GM12865 (cell line): ENCODE results near the gene PCDHGB4.
A peak's percentile ranks its signal among the peaks of the same experiment; 100 is the strongest.
"Not testable (repeated sequence)": the region's sequence is repeated elsewhere in the genome, so short reads cannot be mapped to it uniquely, and the experiment has no call there.

ENCODE experiments used
- DNase-seq: peaks from one replicate; pipeline ENCODE4 v3.0.0; 2010; ENCODE audit warnings: low read depth
- H3K4me3 ChIP-seq: 2 replicates; pipeline ENCODE4 v1.5.1; 2011; ENCODE audit warnings: mild to moderate bottlenecking, low read depth, low read length, control low read depth
- TF ChIP-seq, protein P1 (sequence below): IDR thresholded peaks from 2 replicates; pipeline ENCODE4 v1.5.1; 2011; ENCODE audit warnings: low read length, control low read depth, low read depth, inconsistent platforms; ENCODE audit not compliant: insufficient read depth; ENCODE audit errors: missing control alignments

The PCDHGB4 gene

DNA sequence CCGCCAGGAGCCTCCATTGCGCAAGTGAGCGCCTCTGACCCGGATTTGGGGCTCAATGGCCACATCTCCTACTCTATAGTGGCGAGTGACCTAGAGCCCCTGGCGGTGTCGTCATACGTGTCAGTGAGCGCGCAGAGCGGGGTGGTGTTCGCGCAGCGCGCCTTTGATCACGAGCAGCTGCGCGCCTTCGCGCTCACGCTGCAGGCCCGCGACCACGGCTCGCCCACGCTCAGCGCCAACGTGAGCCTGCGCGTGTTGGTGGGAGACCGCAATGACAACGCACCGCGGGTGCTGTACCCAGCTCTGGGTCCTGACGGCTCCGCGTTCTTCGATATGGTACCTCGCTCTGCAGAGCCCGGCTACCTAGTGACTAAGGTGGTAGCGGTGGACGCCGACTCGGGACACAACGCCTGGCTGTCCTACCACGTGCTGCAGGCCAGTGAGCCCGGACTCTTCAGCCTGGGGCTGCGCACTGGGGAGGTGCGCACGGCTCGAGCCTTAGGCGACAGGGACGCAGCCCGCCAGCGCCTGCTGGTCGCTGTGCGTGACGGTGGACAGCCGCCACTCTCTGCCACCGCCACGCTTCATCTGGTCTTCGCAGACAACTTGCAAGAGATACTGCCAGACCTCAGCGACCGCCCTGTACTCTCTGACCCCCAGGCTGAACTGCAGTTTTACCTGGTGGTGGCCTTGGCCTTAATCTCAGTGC, 22.3 kb downstream of the PCDHGB4 start:
- DNase-seq = no peak
- H3K4me3 ChIP-seq = no peak overlapping the region
- TF ChIP-seq, protein P1, sequence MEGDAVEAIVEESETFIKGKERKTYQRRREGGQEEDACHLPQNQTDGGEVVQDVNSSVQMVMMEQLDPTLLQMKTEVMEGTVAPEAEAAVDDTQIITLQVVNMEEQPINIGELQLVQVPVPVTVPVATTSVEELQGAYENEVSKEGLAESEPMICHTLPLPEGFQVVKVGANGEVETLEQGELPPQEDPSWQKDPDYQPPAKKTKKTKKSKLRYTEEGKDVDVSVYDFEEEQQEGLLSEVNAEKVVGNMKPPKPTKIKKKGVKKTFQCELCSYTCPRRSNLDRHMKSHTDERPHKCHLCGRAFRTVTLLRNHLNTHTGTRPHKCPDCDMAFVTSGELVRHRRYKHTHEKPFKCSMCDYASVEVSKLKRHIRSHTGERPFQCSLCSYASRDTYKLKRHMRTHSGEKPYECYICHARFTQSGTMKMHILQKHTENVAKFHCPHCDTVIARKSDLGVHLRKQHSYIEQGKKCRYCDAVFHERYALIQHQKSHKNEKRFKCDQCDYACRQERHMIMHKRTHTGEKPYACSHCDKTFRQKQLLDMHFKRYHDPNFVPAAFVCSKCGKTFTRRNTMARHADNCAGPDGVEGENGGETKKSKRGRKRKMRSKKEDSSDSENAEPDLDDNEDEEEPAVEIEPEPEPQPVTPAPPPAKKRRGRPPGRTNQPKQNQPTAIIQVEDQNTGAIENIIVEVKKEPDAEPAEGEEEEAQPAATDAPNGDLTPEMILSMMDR = no peak

DNA sequence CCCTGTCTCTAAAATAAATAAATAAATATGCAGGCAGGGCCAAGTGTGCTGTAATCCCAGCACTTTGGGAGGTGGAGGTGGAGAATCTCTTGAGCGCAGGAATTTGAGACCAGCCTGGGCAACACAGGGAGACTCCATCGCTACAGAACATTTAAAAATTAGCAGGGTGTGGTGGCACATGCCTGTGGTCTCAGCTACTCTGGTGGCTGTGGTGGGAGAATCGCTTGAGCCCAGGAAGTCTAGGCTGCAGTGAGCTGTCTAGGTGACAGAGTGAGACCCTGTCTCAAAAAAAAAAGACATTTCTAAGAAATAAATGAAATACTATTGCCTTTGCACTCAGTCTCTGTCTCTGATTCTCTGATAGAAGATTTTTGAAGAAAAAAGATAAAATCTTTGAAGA, 24.1 kb downstream of the PCDHGB4 start:
- no peak overlapping the region for H3K4me3 ChIP-seq
- TF ChIP-seq, protein P1 = no peak
- no peak for DNase-seq

DNA sequence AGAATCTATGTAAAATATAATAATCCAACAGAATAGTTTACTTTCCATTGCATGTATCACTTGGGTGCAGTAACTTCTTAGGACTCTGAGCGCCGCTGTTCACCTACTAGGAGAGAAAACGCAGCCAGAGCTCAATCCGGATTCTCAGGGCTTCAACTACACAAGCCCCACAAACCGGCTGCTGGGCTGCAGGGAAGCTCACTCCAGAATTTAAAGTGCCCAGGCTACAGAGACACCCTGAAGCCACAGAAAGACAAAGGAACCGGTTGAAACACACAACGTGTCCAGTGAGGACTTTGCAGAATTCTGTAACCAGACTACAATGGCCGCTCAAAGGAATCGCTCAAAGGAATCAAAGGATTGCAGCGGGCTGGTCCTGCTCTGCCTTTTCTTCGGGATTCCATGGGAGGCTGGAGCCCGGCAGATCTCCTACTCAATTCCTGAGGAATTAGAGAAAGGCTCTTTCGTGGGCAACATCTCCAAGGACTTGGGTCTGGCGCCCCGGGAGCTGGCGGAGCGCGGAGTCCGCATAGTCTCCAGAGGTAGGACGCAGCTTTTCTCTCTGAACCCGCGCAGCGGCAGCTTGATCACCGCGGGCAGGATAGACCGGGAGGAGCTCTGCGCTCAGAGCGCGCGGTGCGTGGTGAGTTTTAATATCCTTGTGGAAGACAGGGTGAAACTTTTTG, 25.5 kb downstream of the PCDHGB4 start, which contains the start of gene PCDHGA10:
Gene PCDHGA10, plus strand, starts transcription at position 134 of the 686 bp plus-strand sequence. Its CDS starts 189 bp downstream, at position 323.
- DNase-seq = peak; percentile 86
- TF ChIP-seq, protein P1 = peak; percentile 77
- H3K4me3 ChIP-seq = peak within 1 kb of the TSS; percentile 64

DNA sequence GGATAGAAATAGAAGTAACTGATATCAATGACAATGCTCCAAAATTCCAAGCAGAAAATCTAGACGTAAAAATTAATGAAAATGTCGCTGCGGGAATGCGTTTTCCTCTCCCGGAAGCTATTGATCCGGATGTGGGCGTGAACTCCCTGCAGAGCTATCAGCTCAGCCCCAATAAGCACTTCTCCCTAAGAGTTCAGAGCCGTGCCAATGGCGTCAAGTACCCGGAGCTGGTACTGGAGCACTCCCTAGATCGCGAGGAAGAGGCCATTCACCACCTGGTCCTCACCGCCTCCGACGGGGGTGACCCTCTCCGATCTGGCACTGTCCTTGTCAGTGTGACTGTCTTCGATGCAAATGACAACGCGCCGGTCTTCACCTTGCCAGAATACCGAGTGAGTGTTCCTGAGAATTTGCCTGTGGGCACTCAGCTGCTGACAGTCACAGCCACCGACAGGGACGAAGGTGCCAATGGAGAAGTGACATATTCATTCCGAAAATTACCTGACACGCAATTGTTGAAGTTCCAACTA, 26.1 kb downstream of the PCDHGB4 start:
- H3K4me3 ChIP-seq = peak overlapping the region; percentile 64
- no peak for DNase-seq
- TF ChIP-seq, protein P1 = no peak

DNA sequence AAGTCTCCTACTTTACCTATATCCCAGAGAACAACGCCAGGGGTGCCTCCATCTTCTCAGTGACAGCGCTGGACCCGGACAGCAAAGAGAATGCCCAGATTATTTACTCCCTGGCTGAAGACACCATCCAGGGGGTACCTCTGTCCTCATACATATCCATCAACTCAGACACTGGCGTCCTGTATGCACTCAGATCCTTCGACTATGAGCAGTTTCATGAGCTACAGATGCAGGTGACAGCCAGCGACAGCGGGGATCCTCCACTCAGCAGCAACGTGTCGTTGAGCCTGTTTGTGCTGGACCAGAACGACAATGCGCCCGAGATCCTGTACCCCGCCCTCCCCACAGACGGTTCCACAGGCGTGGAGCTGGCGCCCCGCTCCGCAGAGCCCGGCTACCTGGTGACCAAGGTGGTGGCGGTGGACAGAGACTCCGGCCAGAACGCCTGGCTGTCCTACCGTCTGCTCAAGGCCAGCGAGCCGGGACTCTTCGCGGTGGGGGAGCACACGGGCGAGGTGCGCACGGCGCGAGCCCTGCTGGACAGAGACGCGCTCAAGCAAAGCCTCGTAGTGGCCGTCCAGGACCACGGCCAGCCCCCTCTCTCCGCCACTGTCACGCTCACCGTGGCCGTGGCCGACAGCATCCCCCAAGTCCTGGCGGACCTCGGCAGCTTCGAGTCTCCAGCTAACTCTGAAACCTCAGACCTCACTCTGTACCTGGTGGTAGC, 27.2 kb downstream of the PCDHGB4 start:
- not testable (repeated sequence) for H3K4me3 ChIP-seq

DNA sequence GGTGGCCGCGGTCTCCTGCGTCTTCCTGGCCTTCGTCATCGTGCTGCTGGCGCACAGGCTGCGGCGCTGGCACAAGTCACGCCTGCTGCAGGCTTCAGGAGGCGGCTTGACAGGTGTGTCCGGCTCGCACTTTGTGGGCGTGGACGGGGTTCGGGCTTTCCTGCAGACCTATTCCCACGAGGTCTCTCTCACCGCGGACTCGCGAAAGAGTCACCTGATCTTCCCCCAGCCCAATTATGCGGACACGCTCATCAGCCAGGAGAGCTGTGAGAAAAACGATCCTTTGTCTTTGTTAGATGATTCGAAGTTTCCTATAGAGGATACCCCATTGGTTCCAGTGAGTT, 27.7 kb downstream of the PCDHGB4 start:
- peak overlapping the region; percentile 30 for H3K4me3 ChIP-seq
- DNase-seq = peak; percentile 45

More for the DNA sequence above, 27.2 kb downstream of the PCDHGB4 start:
- DNase-seq = not testable (repeated sequence)

DNA sequence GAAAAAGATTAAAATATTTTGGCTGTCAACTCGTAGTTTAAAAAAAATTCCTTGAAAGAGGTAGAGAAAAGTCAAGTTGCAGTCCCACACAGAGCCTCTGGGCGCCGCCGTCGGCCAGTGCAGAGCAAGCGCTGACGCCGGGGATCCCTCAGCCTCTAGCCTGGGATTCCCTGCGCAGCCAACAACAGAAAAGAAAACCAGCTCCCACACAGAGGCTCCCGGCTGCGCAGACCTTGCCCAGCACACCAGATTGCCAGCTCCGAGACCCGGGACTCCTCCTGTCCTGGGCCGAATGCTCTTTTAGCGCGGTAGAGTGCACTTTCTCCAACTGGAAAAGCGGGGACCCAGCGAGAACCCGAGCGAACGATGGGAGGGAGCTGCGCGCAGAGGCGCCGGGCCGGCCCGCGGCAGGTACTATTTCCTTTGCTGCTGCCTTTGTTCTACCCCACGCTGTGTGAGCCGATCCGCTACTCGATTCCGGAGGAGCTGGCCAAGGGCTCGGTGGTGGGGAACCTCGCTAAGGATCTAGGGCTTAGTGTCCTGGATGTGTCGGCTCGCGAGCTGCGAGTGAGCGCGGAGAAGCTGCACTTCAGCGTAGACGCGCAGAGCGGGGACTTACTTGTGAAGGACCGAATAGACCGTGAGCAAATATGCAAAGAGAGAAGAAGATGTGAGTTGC, 30.1 kb downstream of the PCDHGB4 start, which contains the start of gene PCDHGB7:
Gene PCDHGB7, plus strand, starts transcription at position 184 of the 679 bp plus-strand sequence. Its CDS starts 183 bp downstream, at position 367.
- peak; percentile 82 for DNase-seq
- H3K4me3 ChIP-seq = peak within 1 kb of the TSS; percentile 54
- TF ChIP-seq, protein P1 = peak; percentile 72
